GM23338 (cell line): ENCODE measurements around the gene GNPTG. TPM values are rescaled to one million over a fixed set of nuclear protein-coding genes. Genes with fewer than 3 reads are reported as not detected.

ENCODE experiments used
- CREB1 ChIP-seq: fragments of 250-450 bp; sonication (Bioruptor Pico); IDR thresholded peaks from 2 replicates; pipeline ENCODE4 v1.5.0; 2020; ENCODE audit warnings: low read depth, mild to moderate bottlenecking, moderate library complexity
- CTCF ChIP-seq, 2 experiments: fragments of 200-600 bp in 1 of 2; sonication (generic) in 1 of 2; conservative IDR thresholded peaks; 2 replicates each; pipeline versions ENCODE4 v1.5.1 to v1.6.1; 2016 to 2017; ENCODE audit warnings: antibody characterized with exemption in 2 of 2, low read depth in 2 of 2, mild to moderate bottlenecking in 2 of 2, moderate library complexity in 1 of 2
- ETS1 ChIP-seq: IDR thresholded peaks from 2 replicates; pipeline ENCODE4 v1.6.1; 2016; ENCODE audit warnings: antibody characterized with exemption
- EZH2phosphoT487 ChIP-seq: fragments of 200-600 bp; sonication (generic); IDR thresholded peaks from one replicate; pipeline ENCODE4 v1.8.1; 2018; ENCODE audit warnings: antibody characterized with exemption; ENCODE audit not compliant: unreplicated experiment
- NANOG ChIP-seq: IDR thresholded peaks from 2 replicates; pipeline ENCODE4 v1.6.1; 2016; ENCODE audit warnings: antibody characterized with exemption, borderline replicate concordance
- POLR2AphosphoS5 ChIP-seq: IDR thresholded peaks from 2 replicates; pipeline ENCODE4 v1.6.1; 2016; ENCODE audit warnings: antibody characterized with exemption, low read depth
- STAT1 ChIP-seq: IDR thresholded peaks from one replicate; pipeline ENCODE4 v1.6.1; 2016; ENCODE audit warnings: antibody characterized with exemption; ENCODE audit not compliant: unreplicated experiment
- ZNF331 ChIP-seq: fragments of 250-450 bp; sonication (Bioruptor Pico); IDR thresholded peaks from 2 replicates; pipeline ENCODE4 v1.5.0; 2020; ENCODE audit warnings: low read depth, mild to moderate bottlenecking, moderate library complexity
- ZNF462 ChIP-seq: fragments of 250-450 bp; sonication (Bioruptor Pico); IDR thresholded peaks from 2 replicates; pipeline ENCODE4 v1.5.0; 2020; ENCODE audit warnings: mild to moderate bottlenecking, moderate library complexity
- polyA plus RNA-seq: library from polyadenylated mRNA; unstranded; fragments of >200 nt; fragmentation: Nextera tagmentation; extraction: Ambion mirVana; gene quantifications from 2 replicates; pipeline ENCODE4 v1.2.1, GENCODE V29; 2016
- total RNA-seq: library from RNA; depleted of rRNA; stranded (reverse); fragments of >200 nt; shearing (Covaris generic); gene quantifications from 2 replicates; pipeline ENCODE4 v1.2.3, GENCODE V29; 2014

GNPTG gene
- total and polyA plus RNA-seq, 2 experiments from 2014 or later = 23.3 to 41.0 TPM

- TF ChIP-seq ZNF462 (no peak), POLR2AphosphoS5 (no peak), NANOG (no peak), ETS1 (no peak), EZH2phosphoT487 (no peak), STAT1 (no peak), CTCF (conservative IDR thresholded peaks at IDR 0.05; ENCODE audit: low read depth in 2 of 2) (no peak), ZNF331 (CRISPR knock-in tag) (no peak), CREB1 (no peak)
Measured at GRCh38 chr16:1333854-1334700, 17.7 kb upstream of the GNPTG start (continued).
